ENCODE results near the gene GLS. TPM values are rescaled to one million over a fixed set of nuclear protein-coding genes. Genes with fewer than 3 reads are reported as not detected.

Gene GLS
- total RNA-seq, 1 experiment from 2014 or later, result 97.4 TPM

GRCh38 chr2:190843890-190844699 is 36.5 kb upstream of the GLS start (continued):
- no peak for TF ChIP-seq ZNF274 (IDR thresholded peaks at IDR 0.05; ENCODE audit: low read depth, low read length)
- peak; percentile 28 for TF ChIP-seq MAX (IDR thresholded peaks at IDR 0.05)
- peak; percentile 33; the same call in 1 of the 2 replicates for TF ChIP-seq POLR2AphosphoS5 (IDR thresholded peaks at IDR 0.05; ENCODE audit: low read depth, low read length)
- no peak; the same call in 1 of the 2 replicates for TF ChIP-seq SRF (IDR thresholded peaks at IDR 0.05; ENCODE audit: low read depth)
- TF ChIP-seq CEBPB (IDR thresholded peaks at IDR 0.05; ENCODE audit: low read depth), result peak; percentile 3
- no peak for TF ChIP-seq EZH2phosphoT487 (IDR thresholded peaks at IDR 0.05; ENCODE audit: borderline replicate concordance)
- peak; percentile 18; the same call in 1 of the 2 replicates for TF ChIP-seq SIN3A (IDR thresholded peaks at IDR 0.05; ENCODE audit: low read depth)
- TF ChIP-seq RAD21 (IDR thresholded peaks at IDR 0.05; ENCODE audit: low read depth), result no peak; the same call in 1 of the 2 replicates
- TF ChIP-seq CBX3 (IDR thresholded peaks at IDR 0.05; ENCODE audit: low read depth), result peak; percentile 63; the same call in 1 of the 2 replicates

- Histone ChIP-seq H3K4me3 (replicated peaks in 1 of 2; ENCODE audit: low read depth in 1 of 2, low read length in 2 of 2) (peak overlapping the region in 1 of 2 experiments; percentile 34; a peak in 2 of 4 replicates), H3K27ac (ENCODE audit: low read depth, low read length) (peak overlapping the region; percentile 55; the same call in 1 of the 2 replicates), H2AFZ (ENCODE audit: low read depth, low read length, poor library complexity, severe bottlenecking) (peak overlapping the region; percentile 91), H3K4me2 (ENCODE audit: low read length) (peak overlapping the region; percentile 72), H3K79me2 (ENCODE audit: insufficient read depth, low read length) (no peaks in the 10 kb centered on the region), H3K36me3 (ENCODE audit: control insufficient read depth in 1 of 2, insufficient read depth in 2 of 2, low read length in 2 of 2) (no peaks in the 10 kb centered on the region), H4K20me1 (ENCODE audit: insufficient read depth) (no peaks in the 10 kb centered on the region), H3K9ac (ENCODE audit: low read length) (peak overlapping the region; percentile 33; the same call in 1 of the 2 replicates), H3K4me1 (ENCODE audit: control insufficient read depth in 1 of 2, insufficient read depth in 2 of 2, low read length in 2 of 2) (peaks cover 20 to 77% of the 10 kb centered on the region in 2 experiments), H3K27me3 (ENCODE audit: insufficient read depth, low read length) (no peaks in the 10 kb centered on the region), H3K9me3 (ENCODE audit: control insufficient read depth in 1 of 2, insufficient read depth in 1 of 2, low read depth in 1 of 2, low read length in 2 of 2) (no peaks in the 10 kb centered on the region), H3K9me2 (ENCODE audit: insufficient read depth) (no peaks in the 10 kb centered on the region)
- intact Hi-C loops (cut with micrococcal nuclease), result loop anchor here (5.0 kb wide), 2 partner anchors 37 to 313 kb away; partner anchors contain the start of genes GLS and NEMP2
- no peak for DNase-seq (ENCODE audit: low read depth, low spot score)
- BruUV-seq (replicated peaks), result no TSS peak
- RAD21 ChIA-PET (ENCODE audit: low non-redundant PET in 1 of 2, low total read pairs in 2 of 2, uncharacterized antibody in 2 of 2, unreplicated experiment in 2 of 2), result no interaction called here
- CTCF ChIA-PET, result no interaction called here
- no peak for ATAC-seq
- POLR2A ChIA-PET, result no interaction called here
- TF ChIP-seq POLR2AphosphoS5 (IDR thresholded peaks at IDR 0.05; ENCODE audit: low read depth, low read length) (no peak), ZBTB33 (IDR thresholded peaks at IDR 0.05; ENCODE audit: extremely low read depth, insufficient replicate concordance, low read length) (no peak), EGR1 (IDR thresholded peaks at IDR 0.05; ENCODE audit: low read depth) (0 out of 2 replicates have a peak, but pooled peaks have one; percentile 3), ATF3 (IDR thresholded peaks at IDR 0.05) (no peak), CBX3 (IDR thresholded peaks at IDR 0.05; ENCODE audit: low read depth) (no peak), CEBPB (IDR thresholded peaks at IDR 0.05; ENCODE audit: low read depth) (no peak; the same call in 1 of the 2 replicates), JUND (IDR thresholded peaks at IDR 0.05) (no peak), YY1 (IDR thresholded peaks at IDR 0.05; ENCODE audit: extremely low read depth, insufficient replicate concordance, low read depth, low read length) (no peak), MAX (IDR thresholded peaks at IDR 0.05) (0 out of 2 replicates have a peak, but pooled peaks have one; percentile 1), POLR2A (IDR thresholded peaks at IDR 0.05; ENCODE audit: borderline replicate concordance, extremely low read depth, insufficient read depth, insufficient read length) (no peak), ZFX (IDR thresholded peaks at IDR 0.05) (no peak), SRF (IDR thresholded peaks at IDR 0.05; ENCODE audit: low read depth) (no peak; the same call in 1 of the 2 replicates), EZH2 (IDR thresholded peaks at IDR 0.05) (no peak), FOSL1 (IDR thresholded peaks at IDR 0.05; ENCODE audit: low read depth) (no peak)
These were observed 35.8 kb upstream of the GLS start for GRCh38 chr2:190844700-190845401.

Data from HCT116 (cell line).